HEK293 (cell line): Measurements from ENCODE around the gene ADAMTS17.

Source experiments
- CTCF ChIA-PET: fragments of 350-600 bp; formaldehyde crosslinking; extraction: SDS; loops from one replicate; lab custom pipeline; 2021; ENCODE audit warnings: antibody characterized with exemption; lab: Yijun Ruan, JAX
- POLR2A ChIA-PET: fragments of 300-600 bp; formaldehyde crosslinking; extraction: SDS; loops from one replicate; lab custom pipeline; 2020; ENCODE audit warnings: antibody characterized with exemption, inconsistent platforms; lab: Yijun Ruan, JAX
- H3K27ac ChIP-seq: fragments of 200-500 bp; sonication (Bioruptor generic); 2 replicates; pipeline ENCODE4 v1.5.1; 2014; ENCODE audit warnings: low read depth, low read length, control low read depth, inconsistent platforms; ENCODE audit errors: extremely low read depth
- H3K36me3 ChIP-seq, 2 experiments: fragments of 200-500 bp in 1 of 2; sonication (Bioruptor generic) in 1 of 2; 1 replicate in 1 of 2; 2 replicates in 1 of 2; pipeline ENCODE4 v1.5.1; 2014 to 2017; ENCODE audit warnings: inconsistent platforms in 2 of 2, low read length in 2 of 2; ENCODE audit not compliant: control insufficient read depth in 2 of 2, insufficient read depth in 1 of 2
- H3K4me1 ChIP-seq: fragments of 200-500 bp; sonication (Bioruptor generic); 2 replicates; pipeline ENCODE4 v1.5.1; 2014; ENCODE audit warnings: mild to moderate bottlenecking, low read length, inconsistent platforms; ENCODE audit not compliant: control insufficient read depth, insufficient read depth
- H3K4me3 ChIP-seq: 2 replicates; pipeline ENCODE4 v1.5.1; 2011; ENCODE audit warnings: low read depth, mild to moderate bottlenecking, control low read depth, low read length, moderate library complexity
- H3K9me3 ChIP-seq: fragments of 200-500 bp; sonication (Bioruptor generic); 2 replicates; pipeline ENCODE4 v1.5.1; 2014; ENCODE audit warnings: low read depth, low read length, inconsistent platforms; ENCODE audit not compliant: control insufficient read depth, insufficient read depth
- GLI2 ChIP-seq: fragments of 450-650 bp; formaldehyde crosslinking; IDR thresholded peaks from 2 replicates; pipeline ENCODE4; 2017; ENCODE audit warnings: missing biosample characterization, missing genetic modification characterization, low read depth, borderline replicate concordance
- GLI4 ChIP-seq: fragments of 450-650 bp; formaldehyde crosslinking; IDR thresholded peaks from 2 replicates; pipeline ENCODE4 v1.5.1; 2016; ENCODE audit warnings: missing biosample characterization, missing genetic modification characterization
- HOXD13 ChIP-seq: sonication (generic); formaldehyde crosslinking; IDR thresholded peaks from 2 replicates; pipeline ENCODE4 v1.8.0; 2022; ENCODE audit warnings: missing genetic modification reagents, borderline replicate concordance
- KLF1 ChIP-seq: fragments of 450-650 bp; formaldehyde crosslinking; IDR thresholded peaks from 2 replicates; pipeline ENCODE4 v1.5.1; 2016; ENCODE audit warnings: missing biosample characterization, missing genetic modification characterization
- KLF16 ChIP-seq: fragments of 450-650 bp; formaldehyde crosslinking; IDR thresholded peaks from 2 replicates; pipeline ENCODE4 v1.5.1; 2017; ENCODE audit warnings: missing biosample characterization, missing genetic modification characterization
- OSR2 ChIP-seq: fragments of 450-650 bp; formaldehyde crosslinking; IDR thresholded peaks from 2 replicates; pipeline ENCODE4 v1.5.1; 2016; ENCODE audit warnings: missing biosample characterization, missing genetic modification characterization
- SETDB1 ChIP-seq: IDR thresholded peaks from one replicate; pipeline ENCODE4 v1.6.1; 2017; ENCODE audit warnings: mild to moderate bottlenecking, low read length, moderate library complexity, mixed read lengths; ENCODE audit not compliant: insufficient read length
- TRIM28 ChIP-seq: IDR thresholded peaks from 2 replicates; pipeline ENCODE4 v1.6.1; 2011; ENCODE audit warnings: low read length, control low read depth, borderline replicate concordance
- ZNF138 ChIP-seq: fragments of 450-650 bp; formaldehyde crosslinking; IDR thresholded peaks from 2 replicates; pipeline ENCODE4 v1.5.1; 2016; ENCODE audit warnings: missing biosample characterization, missing genetic modification characterization, borderline replicate concordance
- ZNF292 ChIP-seq: fragments of 450-650 bp; formaldehyde crosslinking; IDR thresholded peaks from 2 replicates; pipeline ENCODE4 v1.5.1; 2016; ENCODE audit warnings: low read depth, missing biosample characterization, missing genetic modification characterization, borderline replicate concordance
- ZNF311 ChIP-seq: fragments of 450-650 bp; formaldehyde crosslinking; IDR thresholded peaks from 2 replicates; pipeline ENCODE4 v1.5.1; 2017; ENCODE audit warnings: missing biosample characterization, missing genetic modification characterization, borderline replicate concordance
- ZNF426 ChIP-seq: fragments of 450-650 bp; formaldehyde crosslinking; IDR thresholded peaks from 2 replicates; pipeline ENCODE4 v1.5.1; 2017; ENCODE audit warnings: missing biosample characterization, missing genetic modification characterization, mild to moderate bottlenecking, inconsistent platforms, moderate library complexity
- ZNF530 ChIP-seq: fragments of 450-650 bp; formaldehyde crosslinking; IDR thresholded peaks from 2 replicates; pipeline ENCODE4 v1.5.1; 2016; ENCODE audit warnings: low read depth, missing biosample characterization, missing genetic modification characterization
- ZNF555 ChIP-seq: fragments of 450-650 bp; formaldehyde crosslinking; conservative IDR thresholded peaks from 2 replicates; pipeline ENCODE4 v1.5.1; 2017; ENCODE audit warnings: missing biosample characterization, mild to moderate bottlenecking, missing genetic modification characterization, inconsistent platforms
- ZNF623 ChIP-seq: fragments of 450-650 bp; formaldehyde crosslinking; IDR thresholded peaks from 2 replicates; pipeline ENCODE4 v1.5.1; 2016; ENCODE audit warnings: missing biosample characterization, missing genetic modification characterization
- ZNF624 ChIP-seq: fragments of 450-650 bp; formaldehyde crosslinking; IDR thresholded peaks from 2 replicates; pipeline ENCODE4 v1.5.1; 2017; ENCODE audit warnings: missing biosample characterization, missing genetic modification characterization
- ZNF626 ChIP-seq: fragments of 450-650 bp; sonication (Bioruptor Pico); formaldehyde crosslinking; IDR thresholded peaks from 2 replicates; pipeline ENCODE4 v1.5.1; 2018; ENCODE audit warnings: missing biosample characterization, missing genetic modification characterization, inconsistent platforms
- ZNF658 ChIP-seq: fragments of 450-650 bp; formaldehyde crosslinking; IDR thresholded peaks from 2 replicates; pipeline ENCODE4; 2016; ENCODE audit warnings: missing biosample characterization, missing genetic modification characterization
- ZNF692 ChIP-seq: fragments of 450-650 bp; formaldehyde crosslinking; IDR thresholded peaks from 2 replicates; pipeline ENCODE4 v1.5.1; 2016; ENCODE audit warnings: missing biosample characterization, missing genetic modification characterization
- ZNF785 ChIP-seq: fragments of 450-650 bp; formaldehyde crosslinking; IDR thresholded peaks from 2 replicates; pipeline ENCODE4 v1.5.1; 2016; ENCODE audit warnings: missing biosample characterization, missing genetic modification characterization
- ZNF792 ChIP-seq: fragments of 450-650 bp; formaldehyde crosslinking; IDR thresholded peaks from 2 replicates; pipeline ENCODE4 v1.5.1; 2016; ENCODE audit warnings: missing biosample characterization, missing genetic modification characterization
- TF ChIP-seq, protein P1 (sequence below): fragments of 450-650 bp; formaldehyde crosslinking; IDR thresholded peaks from 2 replicates; pipeline ENCODE4 v1.5.1; 2017; ENCODE audit warnings: missing biosample characterization, missing genetic modification characterization

ADAMTS17 gene

DNA sequence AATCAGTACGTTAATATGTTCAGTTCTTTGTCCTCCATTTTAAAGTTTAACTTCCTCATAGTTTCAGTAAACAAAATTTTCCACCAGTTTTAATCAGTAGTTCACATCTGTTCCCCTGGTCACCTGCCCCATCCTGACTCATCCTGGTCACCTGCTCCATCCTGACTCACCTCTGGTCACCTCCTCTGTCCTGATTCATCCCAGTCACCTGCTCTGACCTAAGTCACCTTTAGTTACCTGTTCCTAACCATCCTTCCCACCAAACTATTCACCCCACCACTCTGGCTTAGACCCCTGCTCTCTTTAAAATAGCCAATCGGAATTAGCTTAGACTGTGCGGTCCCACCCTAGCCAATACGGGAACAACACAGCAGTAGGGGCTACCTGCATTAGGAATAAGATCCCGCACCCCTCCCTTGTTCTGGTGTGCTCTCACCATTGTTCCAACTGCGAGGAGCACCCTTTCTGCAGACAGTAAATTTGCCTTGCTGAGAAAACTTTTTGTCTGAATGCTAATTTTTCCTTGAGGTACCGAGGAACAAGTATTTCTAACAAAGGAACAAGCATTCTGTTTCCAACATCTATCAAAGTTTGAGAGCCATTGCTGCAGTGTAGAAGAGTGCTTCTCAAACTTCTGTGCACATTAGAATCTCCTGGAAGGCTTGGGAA is 169.3 kb downstream of the ADAMTS17 start:
- POLR2A ChIA-PET = no interaction called here
- no peak overlapping the region for H3K4me3 ChIP-seq

GRCh38 chr15:100171411-100171810 is 170.4 kb downstream of the ADAMTS17 start:
- ChIA-PET CTCF (no interaction called here), POLR2A (no interaction called here)
- Histone ChIP-seq H3K4me1 (no peaks in the 10 kb centered on the region), H3K27ac (no peak overlapping the region), H3K4me3 (no peak overlapping the region), H3K36me3 (no peaks in the 10 kb centered on the region), H3K9me3 (no peaks in the 10 kb centered on the region; the same call in 1 of the 2 replicates)
- TF ChIP-seq OSR2 (tag by site-specific recombination) (no peak), ZNF624 (tag by site-specific recombination) (no peak), ZNF626 (tag by site-specific recombination) (no peak), ZNF623 (tag by site-specific recombination) (peak; percentile 43), GLI2 (no peak), KLF1 (tag by site-specific recombination) (no peak), ZNF792 (tag by site-specific recombination) (no peak)

More for the DNA sequence above, 169.3 kb downstream of the ADAMTS17 start:
- CTCF ChIA-PET = no interaction called here
- no peaks in the 10 kb centered on the region for H3K4me1 ChIP-seq
- no peaks in the 10 kb centered on the region; the same call in 1 of the 2 replicates for H3K9me3 ChIP-seq
- no peak overlapping the region for H3K27ac ChIP-seq
- TF ChIP-seq TRIM28 (peak; percentile 96; the same call in 1 of the 2 replicates), ZNF785 (tag by site-specific recombination) (no peak), SETDB1 (peak; percentile 97)
- TF ChIP-seq, all 188 proteins: peak for 2
- H3K36me3 ChIP-seq = no peaks in the 10 kb centered on the region

- no peak overlapping the region for H3K4me3 ChIP-seq
- no peaks in the 10 kb centered on the region for H3K4me1 ChIP-seq
- no peaks in the 10 kb centered on the region for H3K36me3 ChIP-seq
- no peak overlapping the region for H3K27ac ChIP-seq
- TF ChIP-seq ZNF555 (tag by site-specific recombination) (no peak), ZNF658 (tag by site-specific recombination) (no peak), HOXD13 (no peak), ZNF311 (tag by site-specific recombination) (no peak), ZNF138 (tag by site-specific recombination) (no peak), GLI4 (tag by site-specific recombination) (no peak), ZNF692 (tag by site-specific recombination) (no peak), ZNF530 (tag by site-specific recombination) (no peak), ZNF626 (tag by site-specific recombination) (no peak), ZNF426 (tag by site-specific recombination) (no peak), ZNF292 (no peak), KLF16 (tag by site-specific recombination) (no peak)
- TF ChIP-seq, protein P1, sequence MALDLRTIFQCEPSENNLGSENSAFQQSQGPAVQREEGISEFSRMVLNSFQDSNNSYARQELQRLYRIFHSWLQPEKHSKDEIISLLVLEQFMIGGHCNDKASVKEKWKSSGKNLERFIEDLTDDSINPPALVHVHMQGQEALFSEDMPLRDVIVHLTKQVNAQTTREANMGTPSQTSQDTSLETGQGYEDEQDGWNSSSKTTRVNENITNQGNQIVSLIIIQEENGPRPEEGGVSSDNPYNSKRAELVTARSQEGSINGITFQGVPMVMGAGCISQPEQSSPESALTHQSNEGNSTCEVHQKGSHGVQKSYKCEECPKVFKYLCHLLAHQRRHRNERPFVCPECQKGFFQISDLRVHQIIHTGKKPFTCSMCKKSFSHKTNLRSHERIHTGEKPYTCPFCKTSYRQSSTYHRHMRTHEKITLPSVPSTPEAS = no peak
- TF ChIP-seq, all 188 proteins: peak for 0
- ChIA-PET CTCF (interaction anchor here (0.7 kb wide), 1 partner anchor 826 kb away, joined by 3 read pairs; no protein-coding TSS in a partner anchor), POLR2A (no interaction called here)
- H3K9me3 ChIP-seq = no peaks in the 10 kb centered on the region; the same call in 1 of the 2 replicates
Observed at GRCh38 chr15:100170291-100171210, 171.2 kb downstream of the ADAMTS17 start.
